ENCODE data around the gene C18orf63. TPM values are rescaled to one million over a fixed set of nuclear protein-coding genes. Genes with fewer than 3 reads are reported as not detected.
"Not testable (repeated sequence)": the region's sequence is repeated elsewhere in the genome, so short reads cannot be mapped to it uniquely, and the experiment has no call there.

The C18orf63 gene
- total and polyA plus RNA-seq, 4 donors, result not detected

DNA sequence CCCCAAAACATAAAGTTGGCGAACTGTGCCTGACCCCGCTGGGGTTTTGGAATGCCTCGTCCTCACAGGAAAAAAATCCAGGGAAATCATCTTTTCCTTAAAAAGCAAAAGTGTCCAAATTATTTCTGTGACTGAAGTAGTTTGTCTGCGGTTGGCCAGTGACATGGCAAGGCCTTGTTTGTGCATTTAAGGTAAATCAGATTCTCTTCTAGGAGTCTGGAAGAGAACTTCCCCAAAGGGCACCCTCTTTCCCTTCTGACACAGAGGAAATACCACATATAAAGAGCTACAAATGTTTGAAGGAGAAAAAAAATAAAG lies 23.1 kb upstream of the C18orf63 start:
- H3K27me3 ChIP-seq (ENCODE audit: control insufficient read depth in 4 of 4, insufficient read depth in 4 of 4, low read length in 3 of 4), result no peaks in the 10 kb centered on the region
- peaks cover 0 to 16% (median under 1%) of the 10 kb centered on the region in 4 donors for H3K4me1 ChIP-seq (ENCODE audit: control insufficient read depth in 4 of 4, insufficient read depth in 4 of 4, low read length in 3 of 4)
- no peaks in the 10 kb centered on the region for H3K9me3 ChIP-seq (ENCODE audit: control insufficient read depth in 4 of 4, low read length in 3 of 4)
- H3K27ac ChIP-seq (ENCODE audit: low read depth in 1 of 2, low read length in 2 of 2), result peak overlapping the region; percentile 82 to 92
- TF ChIP-seq RAD21 (IDR thresholded peaks at IDR 0.05) (peak in 1 of 2 donors; percentile 14), JUND (IDR thresholded peaks at IDR 0.05) (peak in 1 of 2 donors; percentile 16), ZBTB33 (IDR thresholded peaks at IDR 0.05) (no peak)
- H3K4me3 ChIP-seq (ENCODE audit: low read depth in 1 of 3, low read length in 3 of 3), result peak overlapping the region in 2 of 3 donors; percentile 4 to 26
- 3% methylated on average over 4 of the region's 4 CpGs for WGBS
- no peak for DNase-seq (ENCODE audit: low spot score)
- H3K9ac ChIP-seq (ENCODE audit: low read depth in 1 of 2, low read length in 2 of 2), result peak overlapping the region; percentile 45 to 81
- H3K36me3 ChIP-seq (ENCODE audit: control insufficient read depth in 4 of 4, insufficient read depth in 3 of 4, low read depth in 1 of 4, low read length in 3 of 4), result peaks cover 0 to 4% (median 2%) of the 10 kb centered on the region in 4 donors

GRCh38 chr18:74292982-74293381 lies 22.7 kb upstream of the C18orf63 start:
- H3K9ac ChIP-seq (ENCODE audit: low read depth in 1 of 2, low read length in 2 of 2), result peak overlapping the region in 1 of 2 donors; percentile 81
- not testable (repeated sequence) for DNase-seq (ENCODE audit: low spot score); H3K36me3 ChIP-seq (ENCODE audit: control insufficient read depth in 4 of 4, insufficient read depth in 3 of 4, low read depth in 1 of 4, low read length in 3 of 4); H3K9me3 ChIP-seq (ENCODE audit: control insufficient read depth in 4 of 4, low read length in 3 of 4); H3K27me3 ChIP-seq (ENCODE audit: control insufficient read depth in 4 of 4, insufficient read depth in 4 of 4, low read length in 3 of 4)
- peak overlapping the region; percentile 82 to 92 for H3K27ac ChIP-seq (ENCODE audit: low read depth in 1 of 2, low read length in 2 of 2)
- peaks cover 0 to 11% (median 0%) of the 10 kb centered on the region in 4 donors for H3K4me1 ChIP-seq (ENCODE audit: control insufficient read depth in 4 of 4, insufficient read depth in 4 of 4, low read length in 3 of 4)
- TF ChIP-seq HNF4A (conservative IDR thresholded peaks at IDR 0.05), result peak in 1 of 2 donors; percentile 25
- WGBS, result 71% methylated on average over 3 of the region's 3 CpGs
- peak overlapping the region in 1 of 3 donors; percentile 26 for H3K4me3 ChIP-seq (ENCODE audit: low read depth in 1 of 3, low read length in 3 of 3)

GRCh38 chr18:74294526-74294925 lies 21.1 kb upstream of the C18orf63 start:
- Histone ChIP-seq H3K36me3 (ENCODE audit: control insufficient read depth in 4 of 4, insufficient read depth in 3 of 4, low read depth in 1 of 4, low read length in 3 of 4) (no peaks in the 10 kb centered on the region), H3K4me3 (ENCODE audit: low read depth in 1 of 3, low read length in 3 of 3) (no peak overlapping the region), H3K9me3 (ENCODE audit: control insufficient read depth in 4 of 4, low read length in 3 of 4) (no peaks in the 10 kb centered on the region), H3K27ac (ENCODE audit: low read depth in 1 of 2, low read length in 2 of 2) (no peak overlapping the region), H3K4me1 (ENCODE audit: control insufficient read depth in 4 of 4, insufficient read depth in 4 of 4, low read length in 3 of 4) (peaks cover 0 to 7% (median 0%) of the 10 kb centered on the region in 4 donors), H3K9ac (ENCODE audit: low read depth in 1 of 2, low read length in 2 of 2) (no peak overlapping the region), H3K27me3 (ENCODE audit: control insufficient read depth in 4 of 4, insufficient read depth in 4 of 4, low read length in 3 of 4) (no peaks in the 10 kb centered on the region)
- no peak for DNase-seq (ENCODE audit: low spot score)
- WGBS, result 96% methylated on average over 8 of the region's 8 CpGs
- TF ChIP-seq RXRA (IDR thresholded peaks at IDR 0.05), result no peak
- TF ChIP-seq YY1 (IDR thresholded peaks at IDR 0.05), result no peak
- TF ChIP-seq SP1 (IDR thresholded peaks at IDR 0.05), result no peak
- no peak for TF ChIP-seq ZBTB33 (IDR thresholded peaks at IDR 0.05)
- no peak for TF ChIP-seq MAX (IDR thresholded peaks at IDR 0.05)
- TF ChIP-seq NR2F2 (IDR thresholded peaks at IDR 0.05), result no peak
- no peak for TF ChIP-seq EGR1 (IDR thresholded peaks at IDR 0.05; ENCODE audit: low read depth in 2 of 2)
- TF ChIP-seq RAD21 (IDR thresholded peaks at IDR 0.05), result no peak
- TF ChIP-seq HNF4A (conservative IDR thresholded peaks at IDR 0.05), result no peak
- no peak for TF ChIP-seq FOXA1 (IDR thresholded peaks at IDR 0.05)
- TF ChIP-seq TAF1 (conservative IDR thresholded peaks at IDR 0.05), result no peak
- no peak for TF ChIP-seq HNF4G (IDR thresholded peaks at IDR 0.05)
- TF ChIP-seq CTCF (IDR thresholded peaks at IDR 0.05; ENCODE audit: low read depth, low read length, missing input control), result no peak
- TF ChIP-seq JUND (IDR thresholded peaks at IDR 0.05), result no peak
- TF ChIP-seq FOXA2 (IDR thresholded peaks at IDR 0.05), result no peak
- no peak for TF ChIP-seq REST (IDR thresholded peaks at IDR 0.05)
- TF ChIP-seq GABPA (IDR thresholded peaks at IDR 0.05 in 1 of 2, conservative IDR thresholded peaks at IDR 0.05 in 1 of 2), result no peak

Data from liver (tissue), 9 donors.